ENCODE results near the gene SERPINH1. TPM values are rescaled to one million over a fixed set of nuclear protein-coding genes. Genes with fewer than 3 reads are reported as not detected.

SERPINH1 gene
- polyA plus RNA-seq, 3 donors: 1.6 to 4.6 (median 2.1) TPM

DNA sequence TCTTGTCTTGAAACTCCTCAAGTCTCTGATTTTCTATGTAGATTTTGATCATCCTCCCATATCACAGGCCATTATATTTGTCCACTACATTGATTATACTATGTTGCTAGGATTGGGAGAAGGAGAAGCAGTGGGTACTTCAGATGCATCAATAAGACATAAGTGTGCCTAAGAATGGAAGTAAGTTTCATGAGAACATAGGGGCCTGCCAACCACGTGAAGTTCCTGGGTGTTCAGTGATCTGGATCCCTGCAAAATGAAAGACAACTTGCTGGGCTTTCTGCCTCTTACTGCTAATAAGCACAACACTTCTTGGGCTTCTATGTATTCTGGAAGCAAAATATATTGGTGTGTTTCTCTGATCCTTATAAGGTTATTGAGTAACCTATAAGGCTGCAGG is 17.8 kb downstream of the SERPINH1 start:
- Histone ChIP-seq H4K20me1 (ENCODE audit: insufficient read depth, low read length) (no peaks in the 10 kb centered on the region), H3K9me3 (replicated peaks in 1 of 2; ENCODE audit: control insufficient read depth in 1 of 2, insufficient read depth in 1 of 2, low read length in 2 of 2) (peaks cover 0 to 3% of the 10 kb centered on the region in 2 donors), H3K9ac (ENCODE audit: insufficient read depth, low read length, poor library complexity, severe bottlenecking) (no peak overlapping the region), H2AFZ (ENCODE audit: insufficient read depth, low read depth, low read length, poor library complexity, severe bottlenecking) (no peak overlapping the region), H3K4me3 (replicated peaks in 1 of 3; ENCODE audit: low read depth in 2 of 3, low read length in 3 of 3) (no peak overlapping the region), H3K36me3 (replicated peaks in 1 of 2; ENCODE audit: control insufficient read depth in 1 of 2, insufficient read depth in 2 of 2, low read length in 2 of 2) (no peaks in the 10 kb centered on the region), H3K79me2 (ENCODE audit: insufficient read depth, low read length) (no peaks in the 10 kb centered on the region), H3K27ac (ENCODE audit: low read depth in 1 of 2, low read length in 2 of 2) (no peak overlapping the region), H3K4me1 (ENCODE audit: control insufficient read depth in 1 of 2, insufficient read depth in 2 of 2, low read length in 2 of 2) (peaks cover 30 to 37% of the 10 kb centered on the region in 2 donors), H3K4me2 (replicated peaks; ENCODE audit: extremely low read depth, low read length, poor library complexity, severe bottlenecking) (no peak overlapping the region), H3K27me3 (ENCODE audit: control insufficient read depth in 2 of 2, insufficient read depth in 2 of 2, low read length in 2 of 2) (no peaks in the 10 kb centered on the region)
- Mint-ChIP-seq H3K4me1 (peaks cover 33% of the 10 kb centered on the region), H3K9me3 (peaks cover 3 to 11% (median 5%) of the 10 kb centered on the region in 7 donors), H3K4me3 (no peak overlapping the region), H3K27ac (no peak overlapping the region), H3K27me3 (ENCODE audit: low read depth in 3 of 3) (peaks cover 13 to 35% (median 24%) of the 10 kb centered on the region in 3 donors), H3K36me3 (no peaks in the 10 kb centered on the region)
- TF ChIP-seq, protein P1, sequence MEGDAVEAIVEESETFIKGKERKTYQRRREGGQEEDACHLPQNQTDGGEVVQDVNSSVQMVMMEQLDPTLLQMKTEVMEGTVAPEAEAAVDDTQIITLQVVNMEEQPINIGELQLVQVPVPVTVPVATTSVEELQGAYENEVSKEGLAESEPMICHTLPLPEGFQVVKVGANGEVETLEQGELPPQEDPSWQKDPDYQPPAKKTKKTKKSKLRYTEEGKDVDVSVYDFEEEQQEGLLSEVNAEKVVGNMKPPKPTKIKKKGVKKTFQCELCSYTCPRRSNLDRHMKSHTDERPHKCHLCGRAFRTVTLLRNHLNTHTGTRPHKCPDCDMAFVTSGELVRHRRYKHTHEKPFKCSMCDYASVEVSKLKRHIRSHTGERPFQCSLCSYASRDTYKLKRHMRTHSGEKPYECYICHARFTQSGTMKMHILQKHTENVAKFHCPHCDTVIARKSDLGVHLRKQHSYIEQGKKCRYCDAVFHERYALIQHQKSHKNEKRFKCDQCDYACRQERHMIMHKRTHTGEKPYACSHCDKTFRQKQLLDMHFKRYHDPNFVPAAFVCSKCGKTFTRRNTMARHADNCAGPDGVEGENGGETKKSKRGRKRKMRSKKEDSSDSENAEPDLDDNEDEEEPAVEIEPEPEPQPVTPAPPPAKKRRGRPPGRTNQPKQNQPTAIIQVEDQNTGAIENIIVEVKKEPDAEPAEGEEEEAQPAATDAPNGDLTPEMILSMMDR (IDR thresholded peaks at IDR 0.05): no peak
- DNase-seq: no peak
- no CpG with 5 or more reads among the region's 1 CpG for WGBS (ENCODE audit: insufficient coverage)
- intact Hi-C loops (cut with micrococcal nuclease): no loop called here

- H2AFZ ChIP-seq (ENCODE audit: insufficient read depth, low read depth, low read length, poor library complexity, severe bottlenecking): peak overlapping the region; percentile 99
- H3K36me3 ChIP-seq (replicated peaks in 1 of 2; ENCODE audit: control insufficient read depth in 1 of 2, insufficient read depth in 2 of 2, low read length in 2 of 2): no peaks in the 10 kb centered on the region
- Mint-ChIP-seq H3K9me3 (peaks cover 0 to 2% (median 0%) of the 10 kb centered on the region in 7 donors), H3K27me3 (ENCODE audit: low read depth in 3 of 3) (peaks cover 17 to 30% (median 22%) of the 10 kb centered on the region in 3 donors), H3K4me3 (peak overlapping the region; percentile 86 to 95), H3K4me1 (peaks cover 15% of the 10 kb centered on the region), H3K36me3 (no peaks in the 10 kb centered on the region), H3K27ac (peak overlapping the region in 1 of 7 donors; percentile 10)
- H3K9ac ChIP-seq (ENCODE audit: insufficient read depth, low read length, poor library complexity, severe bottlenecking): peak overlapping the region; percentile 80
- H3K27me3 ChIP-seq (ENCODE audit: control insufficient read depth in 2 of 2, insufficient read depth in 2 of 2, low read length in 2 of 2): no peaks in the 10 kb centered on the region
- intact Hi-C loops (cut with micrococcal nuclease): no loop called here
- H3K4me1 ChIP-seq (ENCODE audit: control insufficient read depth in 1 of 2, insufficient read depth in 2 of 2, low read length in 2 of 2): peaks cover 13 to 24% of the 10 kb centered on the region in 2 donors
- H3K4me2 ChIP-seq (replicated peaks; ENCODE audit: extremely low read depth, low read length, poor library complexity, severe bottlenecking): peak overlapping the region; percentile 95
- peak overlapping the region; percentile 78 to 92 (median 81) for H3K4me3 ChIP-seq (replicated peaks in 1 of 3; ENCODE audit: low read depth in 2 of 3, low read length in 3 of 3)
- H3K9me3 ChIP-seq (replicated peaks in 1 of 2; ENCODE audit: control insufficient read depth in 1 of 2, insufficient read depth in 1 of 2, low read length in 2 of 2): no peaks in the 10 kb centered on the region
- H3K27ac ChIP-seq (ENCODE audit: low read depth in 1 of 2, low read length in 2 of 2): peak overlapping the region in 1 of 2 donors; percentile 77
- H4K20me1 ChIP-seq (ENCODE audit: insufficient read depth, low read length): no peaks in the 10 kb centered on the region
- no peak for DNase-seq
- 44% methylated on average over 1 of the region's 4 CpGs for WGBS (ENCODE audit: insufficient coverage)
- TF ChIP-seq, protein P1 (IDR thresholded peaks at IDR 0.05): no peak
- no peaks in the 10 kb centered on the region for H3K79me2 ChIP-seq (ENCODE audit: insufficient read depth, low read length)
These were observed 20.4 kb downstream of the SERPINH1 start for GRCh38 chr11:75582506-75582894.
